ENCODE results near the gene MGMT. TPM values are rescaled to one million over a fixed set of nuclear protein-coding genes. Genes with fewer than 3 reads are reported as not detected.

MGMT gene
- total RNA-seq, 1 donor from 2014 or later = 13.6 TPM

GRCh38 chr10:129594811-129595210, 127.8 kb downstream of the MGMT start:
- H3K27ac Mint-ChIP-seq = no peak overlapping the region
- no peak for DNase-seq (ENCODE audit: low spot score, unreplicated experiment)
- no peaks in the 10 kb centered on the region for H3K4me1 Mint-ChIP-seq (ENCODE audit: low read depth)
- TF ChIP-seq CTCF (IDR thresholded peaks at IDR 0.05; ENCODE audit: unreplicated experiment) = no peak
- no peaks in the 10 kb centered on the region for H3K9me3 Mint-ChIP-seq (ENCODE audit: low read depth)
- no peaks in the 10 kb centered on the region for H3K27me3 Mint-ChIP-seq
- H3K36me3 Mint-ChIP-seq (ENCODE audit: insufficient read depth) = peaks cover 10% of the 10 kb centered on the region
- no peak overlapping the region for H3K4me3 Mint-ChIP-seq (ENCODE audit: low read depth)

- H3K4me1 Mint-ChIP-seq (ENCODE audit: low read depth) = peaks cover 3% of the 10 kb centered on the region
- H3K9me3 Mint-ChIP-seq (ENCODE audit: low read depth) = no peaks in the 10 kb centered on the region
- H3K36me3 Mint-ChIP-seq (ENCODE audit: insufficient read depth) = peaks cover 9% of the 10 kb centered on the region
- H3K27me3 Mint-ChIP-seq = no peaks in the 10 kb centered on the region
- no peak overlapping the region for H3K27ac Mint-ChIP-seq
- no peak overlapping the region for H3K4me3 Mint-ChIP-seq (ENCODE audit: low read depth)
- no peak for TF ChIP-seq CTCF (IDR thresholded peaks at IDR 0.05; ENCODE audit: unreplicated experiment)
- no peak for DNase-seq (ENCODE audit: low spot score, unreplicated experiment)
Measured at GRCh38 chr10:129598413-129598812, 131.4 kb downstream of the MGMT start.

GRCh38 chr10:129599160-129599559, 132.1 kb downstream of the MGMT start:
- no peak for DNase-seq (ENCODE audit: low spot score, unreplicated experiment)
- no peak for TF ChIP-seq CTCF (IDR thresholded peaks at IDR 0.05; ENCODE audit: unreplicated experiment)
- Mint-ChIP-seq H3K9me3 (ENCODE audit: low read depth) (no peaks in the 10 kb centered on the region), H3K36me3 (ENCODE audit: insufficient read depth) (peaks cover 9% of the 10 kb centered on the region), H3K27me3 (no peaks in the 10 kb centered on the region), H3K4me3 (ENCODE audit: low read depth) (no peak overlapping the region), H3K27ac (no peak overlapping the region), H3K4me1 (ENCODE audit: low read depth) (peaks cover 8% of the 10 kb centered on the region)

GRCh38 chr10:129601737-129602136, 134.7 kb downstream of the MGMT start:
- DNase-seq (ENCODE audit: low spot score, unreplicated experiment) = no peak
- H3K9me3 Mint-ChIP-seq (ENCODE audit: low read depth) = no peaks in the 10 kb centered on the region
- no peak for TF ChIP-seq CTCF (IDR thresholded peaks at IDR 0.05; ENCODE audit: unreplicated experiment)
- H3K4me1 Mint-ChIP-seq (ENCODE audit: low read depth) = peaks cover 23% of the 10 kb centered on the region
- H3K4me3 Mint-ChIP-seq (ENCODE audit: low read depth) = no peak overlapping the region
- H3K27ac Mint-ChIP-seq = no peak overlapping the region
- peaks cover 1% of the 10 kb centered on the region for H3K36me3 Mint-ChIP-seq (ENCODE audit: insufficient read depth)
- H3K27me3 Mint-ChIP-seq = peaks cover 7% of the 10 kb centered on the region

GRCh38 chr10:129602938-129603535, 136.0 kb downstream of the MGMT start:
- no peak for DNase-seq (ENCODE audit: low spot score, unreplicated experiment)
- TF ChIP-seq CTCF (IDR thresholded peaks at IDR 0.05; ENCODE audit: unreplicated experiment) = no peak
- Mint-ChIP-seq H3K27me3 (peaks cover 7% of the 10 kb centered on the region), H3K4me3 (ENCODE audit: low read depth) (no peak overlapping the region), H3K9me3 (ENCODE audit: low read depth) (no peaks in the 10 kb centered on the region), H3K4me1 (ENCODE audit: low read depth) (peaks cover 23% of the 10 kb centered on the region), H3K27ac (no peak overlapping the region), H3K36me3 (ENCODE audit: insufficient read depth) (no peaks in the 10 kb centered on the region)

All from progenitor cell of endocrine pancreas (in vitro differentiated cells).